ENCODE results near the gene HMCN1. TPM values are rescaled to one million over a fixed set of nuclear protein-coding genes. Genes with fewer than 3 reads are reported as not detected.
"Not testable (repeated sequence)": the region's sequence is repeated elsewhere in the genome, so short reads cannot be mapped to it uniquely, and the experiment has no call there.

The HMCN1 gene
- total and polyA plus RNA-seq, 2 donors, result 0.50 to 0.85 TPM

GRCh38 chr1:185788386-185788785 lies 54.2 kb downstream of the HMCN1 start:
- H3K4me1 ChIP-seq (ENCODE audit: control insufficient read depth in 2 of 2, insufficient read depth in 2 of 2, low read length in 2 of 2), result no peaks in the 10 kb centered on the region
- H3K36me3 ChIP-seq (ENCODE audit: control insufficient read depth in 2 of 2, insufficient read depth in 2 of 2, low read length in 1 of 2), result no peaks in the 10 kb centered on the region
- WGBS, result 91% methylated on average over 3 of the region's 3 CpGs
- DNase-seq (ENCODE audit: low read depth in 6 of 9, low spot score in 9 of 9), result no peak
- H3K27me3 ChIP-seq (ENCODE audit: control insufficient read depth in 2 of 2, insufficient read depth in 1 of 2, low read length in 1 of 2), result no peaks in the 10 kb centered on the region
- no peak overlapping the region for H3K27ac ChIP-seq (ENCODE audit: low read depth in 1 of 2, low read length in 1 of 2)
- peaks cover 0 to 3% of the 10 kb centered on the region in 2 donors for H3K9me3 ChIP-seq (ENCODE audit: control insufficient read depth in 2 of 2, insufficient read depth in 1 of 2, low read length in 1 of 2)
- no peak overlapping the region for H3K4me3 ChIP-seq (ENCODE audit: low read length in 2 of 2)

- DNase-seq (ENCODE audit: low read depth in 6 of 9, low spot score in 9 of 9), result no peak
- H3K4me1 ChIP-seq (ENCODE audit: control insufficient read depth in 2 of 2, insufficient read depth in 2 of 2, low read length in 2 of 2), result no peaks in the 10 kb centered on the region
- H3K4me3 ChIP-seq (ENCODE audit: low read length in 2 of 2), result no peak overlapping the region
- no peaks in the 10 kb centered on the region for H3K36me3 ChIP-seq (ENCODE audit: control insufficient read depth in 2 of 2, insufficient read depth in 2 of 2, low read length in 1 of 2)
- no peaks in the 10 kb centered on the region for H3K27me3 ChIP-seq (ENCODE audit: control insufficient read depth in 2 of 2, insufficient read depth in 1 of 2, low read length in 1 of 2)
- no peaks in the 10 kb centered on the region for H3K9me3 ChIP-seq (ENCODE audit: control insufficient read depth in 2 of 2, insufficient read depth in 1 of 2, low read length in 1 of 2)
- 94% methylated on average over 2 of the region's 2 CpGs for WGBS
- no peak overlapping the region for H3K27ac ChIP-seq (ENCODE audit: low read depth in 1 of 2, low read length in 1 of 2)
Observed at GRCh38 chr1:185789501-185790193, 55.5 kb downstream of the HMCN1 start.

GRCh38 chr1:185790194-185790735 lies 56.1 kb downstream of the HMCN1 start:
- H3K4me1 ChIP-seq (ENCODE audit: control insufficient read depth in 2 of 2, insufficient read depth in 2 of 2, low read length in 2 of 2), result no peaks in the 10 kb centered on the region
- WGBS, result 79% methylated on average over 2 of the region's 2 CpGs
- no peak overlapping the region for H3K27ac ChIP-seq (ENCODE audit: low read depth in 1 of 2, low read length in 1 of 2)
- no peak for DNase-seq (ENCODE audit: low read depth in 6 of 9, low spot score in 9 of 9)
- H3K27me3 ChIP-seq (ENCODE audit: control insufficient read depth in 2 of 2, insufficient read depth in 1 of 2, low read length in 1 of 2), result no peaks in the 10 kb centered on the region
- H3K36me3 ChIP-seq (ENCODE audit: control insufficient read depth in 2 of 2, insufficient read depth in 2 of 2, low read length in 1 of 2), result no peaks in the 10 kb centered on the region
- no peaks in the 10 kb centered on the region for H3K9me3 ChIP-seq (ENCODE audit: control insufficient read depth in 2 of 2, insufficient read depth in 1 of 2, low read length in 1 of 2)
- H3K4me3 ChIP-seq (ENCODE audit: low read length in 2 of 2), result no peak overlapping the region

- WGBS, result 96% methylated on average over 1 of the region's 1 CpG
- no peak overlapping the region for H3K4me3 ChIP-seq (ENCODE audit: low read length in 2 of 2)
- no peaks in the 10 kb centered on the region for H3K36me3 ChIP-seq (ENCODE audit: control insufficient read depth in 2 of 2, insufficient read depth in 2 of 2, low read length in 1 of 2)
- no peaks in the 10 kb centered on the region for H3K27me3 ChIP-seq (ENCODE audit: control insufficient read depth in 2 of 2, insufficient read depth in 1 of 2, low read length in 1 of 2)
- H3K9me3 ChIP-seq (ENCODE audit: control insufficient read depth in 2 of 2, insufficient read depth in 1 of 2, low read length in 1 of 2), result no peaks in the 10 kb centered on the region
- no peak overlapping the region for H3K27ac ChIP-seq (ENCODE audit: low read depth in 1 of 2, low read length in 1 of 2)
- H3K4me1 ChIP-seq (ENCODE audit: control insufficient read depth in 2 of 2, insufficient read depth in 2 of 2, low read length in 2 of 2), result no peaks in the 10 kb centered on the region
- no peak for DNase-seq (ENCODE audit: low read depth in 6 of 9, low spot score in 9 of 9)
Observed at GRCh38 chr1:185792040-185792439, 57.8 kb downstream of the HMCN1 start.

GRCh38 chr1:185794495-185794894 lies 60.3 kb downstream of the HMCN1 start:
- not testable (repeated sequence) for H3K27me3 ChIP-seq (ENCODE audit: control insufficient read depth in 2 of 2, insufficient read depth in 1 of 2, low read length in 1 of 2); H3K9me3 ChIP-seq (ENCODE audit: control insufficient read depth in 2 of 2, insufficient read depth in 1 of 2, low read length in 1 of 2); DNase-seq (ENCODE audit: low read depth in 6 of 9, low spot score in 9 of 9); H3K4me1 ChIP-seq (ENCODE audit: control insufficient read depth in 2 of 2, insufficient read depth in 2 of 2, low read length in 2 of 2); H3K27ac ChIP-seq (ENCODE audit: low read depth in 1 of 2, low read length in 1 of 2); H3K36me3 ChIP-seq (ENCODE audit: control insufficient read depth in 2 of 2, insufficient read depth in 2 of 2, low read length in 1 of 2); H3K4me3 ChIP-seq (ENCODE audit: low read length in 2 of 2)
- 90% methylated on average over 2 of the region's 2 CpGs for WGBS

GRCh38 chr1:185795181-185795580 lies 61.0 kb downstream of the HMCN1 start:
- no peaks in the 10 kb centered on the region for H3K36me3 ChIP-seq (ENCODE audit: control insufficient read depth in 2 of 2, insufficient read depth in 2 of 2, low read length in 1 of 2)
- WGBS, result 98% methylated on average over 1 of the region's 1 CpG
- H3K9me3 ChIP-seq (ENCODE audit: control insufficient read depth in 2 of 2, insufficient read depth in 1 of 2, low read length in 1 of 2), result peaks cover 0 to 4% of the 10 kb centered on the region in 2 donors
- no peak overlapping the region for H3K4me3 ChIP-seq (ENCODE audit: low read length in 2 of 2)
- H3K27ac ChIP-seq (ENCODE audit: low read depth in 1 of 2, low read length in 1 of 2), result no peak overlapping the region
- H3K27me3 ChIP-seq (ENCODE audit: control insufficient read depth in 2 of 2, insufficient read depth in 1 of 2, low read length in 1 of 2), result no peaks in the 10 kb centered on the region
- H3K4me1 ChIP-seq (ENCODE audit: control insufficient read depth in 2 of 2, insufficient read depth in 2 of 2, low read length in 2 of 2), result no peaks in the 10 kb centered on the region
- no peak for DNase-seq (ENCODE audit: low read depth in 6 of 9, low spot score in 9 of 9)

GRCh38 chr1:185798505-185798904 lies 64.3 kb downstream of the HMCN1 start:
- DNase-seq (ENCODE audit: low read depth in 6 of 9, low spot score in 9 of 9), result no peak
- H3K27me3 ChIP-seq (ENCODE audit: control insufficient read depth in 2 of 2, insufficient read depth in 1 of 2, low read length in 1 of 2), result peaks cover 0 to 2% of the 10 kb centered on the region in 2 donors
- no peaks in the 10 kb centered on the region for H3K4me1 ChIP-seq (ENCODE audit: control insufficient read depth in 2 of 2, insufficient read depth in 2 of 2, low read length in 2 of 2)
- H3K4me3 ChIP-seq (ENCODE audit: low read length in 2 of 2), result no peak overlapping the region
- no peaks in the 10 kb centered on the region for H3K36me3 ChIP-seq (ENCODE audit: control insufficient read depth in 2 of 2, insufficient read depth in 2 of 2, low read length in 1 of 2)
- H3K9me3 ChIP-seq (ENCODE audit: control insufficient read depth in 2 of 2, insufficient read depth in 1 of 2, low read length in 1 of 2), result peaks cover 0 to 4% of the 10 kb centered on the region in 2 donors
- H3K27ac ChIP-seq (ENCODE audit: low read depth in 1 of 2, low read length in 1 of 2), result no peak overlapping the region

GRCh38 chr1:185803241-185803640 lies 69.0 kb downstream of the HMCN1 start:
- 83% methylated on average over 1 of the region's 1 CpG for WGBS

GRCh38 chr1:185804206-185804605 lies 70.0 kb downstream of the HMCN1 start:
- H3K4me1 ChIP-seq (ENCODE audit: control insufficient read depth in 2 of 2, insufficient read depth in 2 of 2, low read length in 2 of 2), result no peaks in the 10 kb centered on the region
- H3K27ac ChIP-seq (ENCODE audit: low read depth in 1 of 2, low read length in 1 of 2), result no peak overlapping the region

More at GRCh38 chr1:185803241-185803640, 69.0 kb downstream of the HMCN1 start:
- H3K4me1 ChIP-seq (ENCODE audit: control insufficient read depth in 2 of 2, insufficient read depth in 2 of 2, low read length in 2 of 2), result no peaks in the 10 kb centered on the region
- no peak overlapping the region for H3K27ac ChIP-seq (ENCODE audit: low read depth in 1 of 2, low read length in 1 of 2)
- DNase-seq (ENCODE audit: low read depth in 6 of 9, low spot score in 9 of 9), result no peak
- no peak overlapping the region for H3K4me3 ChIP-seq (ENCODE audit: low read length in 2 of 2)
- no peaks in the 10 kb centered on the region for H3K36me3 ChIP-seq (ENCODE audit: control insufficient read depth in 2 of 2, insufficient read depth in 2 of 2, low read length in 1 of 2)
- peaks cover 0 to 2% of the 10 kb centered on the region in 2 donors for H3K27me3 ChIP-seq (ENCODE audit: control insufficient read depth in 2 of 2, insufficient read depth in 1 of 2, low read length in 1 of 2)
- H3K9me3 ChIP-seq (ENCODE audit: control insufficient read depth in 2 of 2, insufficient read depth in 1 of 2, low read length in 1 of 2), result peaks cover 0 to 4% of the 10 kb centered on the region in 2 donors

More at GRCh38 chr1:185804206-185804605, 70.0 kb downstream of the HMCN1 start:
- no peak for DNase-seq (ENCODE audit: low read depth in 6 of 9, low spot score in 9 of 9)
- Histone ChIP-seq H3K36me3 (ENCODE audit: control insufficient read depth in 2 of 2, insufficient read depth in 2 of 2, low read length in 1 of 2) (no peaks in the 10 kb centered on the region), H3K9me3 (ENCODE audit: control insufficient read depth in 2 of 2, insufficient read depth in 1 of 2, low read length in 1 of 2) (peaks cover 0 to 2% of the 10 kb centered on the region in 2 donors), H3K4me3 (ENCODE audit: low read length in 2 of 2) (no peak overlapping the region), H3K27me3 (ENCODE audit: control insufficient read depth in 2 of 2, insufficient read depth in 1 of 2, low read length in 1 of 2) (peaks cover 0 to 2% of the 10 kb centered on the region in 2 donors)
